ENCODE results near the gene PIBF1. TPM values are rescaled to one million over a fixed set of nuclear protein-coding genes. Genes with fewer than 3 reads are reported as not detected.

Gene PIBF1
- total RNA-seq, 1 experiment from 2014 or later = 12.9 TPM

DNA sequence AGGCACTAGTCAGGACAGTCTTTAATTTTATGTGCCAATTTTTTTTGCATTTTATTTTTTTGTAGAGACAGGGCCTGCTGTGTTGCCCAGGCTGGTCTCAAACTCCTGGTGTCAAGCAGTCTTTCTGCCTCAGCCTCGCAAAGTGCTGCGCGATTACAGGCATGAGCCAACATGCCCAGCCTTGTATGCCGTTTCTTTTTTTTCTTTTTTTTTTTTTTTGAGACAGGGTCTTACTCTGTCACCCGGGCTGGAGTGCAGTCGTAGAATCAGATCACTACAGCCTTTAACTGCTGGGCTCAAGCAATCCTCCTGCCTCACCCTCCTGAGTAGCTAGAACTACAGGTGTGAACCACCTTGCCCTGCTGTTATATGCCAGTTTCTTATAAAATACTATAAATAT is 27.8 kb upstream of the PIBF1 start:
- CTCF ChIA-PET = no interaction called here
- no peaks in the 10 kb centered on the region for H3K4me1 Mint-ChIP-seq
- H3K36me3 Mint-ChIP-seq = peaks cover 60% of the 10 kb centered on the region
- H3K27me3 Mint-ChIP-seq (ENCODE audit: low read depth) = no peaks in the 10 kb centered on the region
- DNase-seq (ENCODE audit: low spot score) (no peak), ATAC-seq (no peak)
- no peak overlapping the region for H3K27ac Mint-ChIP-seq
- POLR2A ChIA-PET = no interaction called here
- H3K4me3 Mint-ChIP-seq = no peak overlapping the region
- TF ChIP-seq ZNF416 (CRISPR knock-in tag; IDR thresholded peaks at IDR 0.05) (no peak), ZBTB21 (CRISPR knock-in tag; IDR thresholded peaks at IDR 0.05; ENCODE audit: borderline replicate concordance) (no peak), RELA (CRISPR knock-in tag; IDR thresholded peaks at IDR 0.05; ENCODE audit: borderline replicate concordance) (no peak)
- TF ChIP-seq, protein P1, sequence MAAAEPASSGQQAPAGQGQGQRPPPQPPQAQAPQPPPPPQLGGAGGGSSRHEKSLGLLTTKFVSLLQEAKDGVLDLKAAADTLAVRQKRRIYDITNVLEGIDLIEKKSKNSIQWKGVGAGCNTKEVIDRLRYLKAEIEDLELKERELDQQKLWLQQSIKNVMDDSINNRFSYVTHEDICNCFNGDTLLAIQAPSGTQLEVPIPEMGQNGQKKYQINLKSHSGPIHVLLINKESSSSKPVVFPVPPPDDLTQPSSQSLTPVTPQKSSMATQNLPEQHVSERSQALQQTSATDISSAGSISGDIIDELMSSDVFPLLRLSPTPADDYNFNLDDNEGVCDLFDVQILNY (CRISPR knock-in tag; IDR thresholded peaks at IDR 0.05) = no peak
- TF ChIP-seq, protein P2, sequence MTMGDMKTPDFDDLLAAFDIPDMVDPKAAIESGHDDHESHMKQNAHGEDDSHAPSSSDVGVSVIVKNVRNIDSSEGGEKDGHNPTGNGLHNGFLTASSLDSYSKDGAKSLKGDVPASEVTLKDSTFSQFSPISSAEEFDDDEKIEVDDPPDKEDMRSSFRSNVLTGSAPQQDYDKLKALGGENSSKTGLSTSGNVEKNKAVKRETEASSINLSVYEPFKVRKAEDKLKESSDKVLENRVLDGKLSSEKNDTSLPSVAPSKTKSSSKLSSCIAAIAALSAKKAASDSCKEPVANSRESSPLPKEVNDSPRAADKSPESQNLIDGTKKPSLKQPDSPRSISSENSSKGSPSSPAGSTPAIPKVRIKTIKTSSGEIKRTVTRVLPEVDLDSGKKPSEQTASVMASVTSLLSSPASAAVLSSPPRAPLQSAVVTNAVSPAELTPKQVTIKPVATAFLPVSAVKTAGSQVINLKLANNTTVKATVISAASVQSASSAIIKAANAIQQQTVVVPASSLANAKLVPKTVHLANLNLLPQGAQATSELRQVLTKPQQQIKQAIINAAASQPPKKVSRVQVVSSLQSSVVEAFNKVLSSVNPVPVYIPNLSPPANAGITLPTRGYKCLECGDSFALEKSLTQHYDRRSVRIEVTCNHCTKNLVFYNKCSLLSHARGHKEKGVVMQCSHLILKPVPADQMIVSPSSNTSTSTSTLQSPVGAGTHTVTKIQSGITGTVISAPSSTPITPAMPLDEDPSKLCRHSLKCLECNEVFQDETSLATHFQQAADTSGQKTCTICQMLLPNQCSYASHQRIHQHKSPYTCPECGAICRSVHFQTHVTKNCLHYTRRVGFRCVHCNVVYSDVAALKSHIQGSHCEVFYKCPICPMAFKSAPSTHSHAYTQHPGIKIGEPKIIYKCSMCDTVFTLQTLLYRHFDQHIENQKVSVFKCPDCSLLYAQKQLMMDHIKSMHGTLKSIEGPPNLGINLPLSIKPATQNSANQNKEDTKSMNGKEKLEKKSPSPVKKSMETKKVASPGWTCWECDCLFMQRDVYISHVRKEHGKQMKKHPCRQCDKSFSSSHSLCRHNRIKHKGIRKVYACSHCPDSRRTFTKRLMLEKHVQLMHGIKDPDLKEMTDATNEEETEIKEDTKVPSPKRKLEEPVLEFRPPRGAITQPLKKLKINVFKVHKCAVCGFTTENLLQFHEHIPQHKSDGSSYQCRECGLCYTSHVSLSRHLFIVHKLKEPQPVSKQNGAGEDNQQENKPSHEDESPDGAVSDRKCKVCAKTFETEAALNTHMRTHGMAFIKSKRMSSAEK (CRISPR knock-in tag; IDR thresholded peaks at IDR 0.05; ENCODE audit: borderline replicate concordance) = no peak
- TF ChIP-seq, protein P3, sequence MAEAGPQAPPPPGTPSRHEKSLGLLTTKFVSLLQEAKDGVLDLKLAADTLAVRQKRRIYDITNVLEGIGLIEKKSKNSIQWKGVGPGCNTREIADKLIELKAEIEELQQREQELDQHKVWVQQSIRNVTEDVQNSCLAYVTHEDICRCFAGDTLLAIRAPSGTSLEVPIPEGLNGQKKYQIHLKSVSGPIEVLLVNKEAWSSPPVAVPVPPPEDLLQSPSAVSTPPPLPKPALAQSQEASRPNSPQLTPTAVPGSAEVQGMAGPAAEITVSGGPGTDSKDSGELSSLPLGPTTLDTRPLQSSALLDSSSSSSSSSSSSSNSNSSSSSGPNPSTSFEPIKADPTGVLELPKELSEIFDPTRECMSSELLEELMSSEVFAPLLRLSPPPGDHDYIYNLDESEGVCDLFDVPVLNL (CRISPR knock-in tag; IDR thresholded peaks at IDR 0.05; ENCODE audit: borderline replicate concordance, low read depth) = no peak
- TF ChIP-seq, protein P4, sequence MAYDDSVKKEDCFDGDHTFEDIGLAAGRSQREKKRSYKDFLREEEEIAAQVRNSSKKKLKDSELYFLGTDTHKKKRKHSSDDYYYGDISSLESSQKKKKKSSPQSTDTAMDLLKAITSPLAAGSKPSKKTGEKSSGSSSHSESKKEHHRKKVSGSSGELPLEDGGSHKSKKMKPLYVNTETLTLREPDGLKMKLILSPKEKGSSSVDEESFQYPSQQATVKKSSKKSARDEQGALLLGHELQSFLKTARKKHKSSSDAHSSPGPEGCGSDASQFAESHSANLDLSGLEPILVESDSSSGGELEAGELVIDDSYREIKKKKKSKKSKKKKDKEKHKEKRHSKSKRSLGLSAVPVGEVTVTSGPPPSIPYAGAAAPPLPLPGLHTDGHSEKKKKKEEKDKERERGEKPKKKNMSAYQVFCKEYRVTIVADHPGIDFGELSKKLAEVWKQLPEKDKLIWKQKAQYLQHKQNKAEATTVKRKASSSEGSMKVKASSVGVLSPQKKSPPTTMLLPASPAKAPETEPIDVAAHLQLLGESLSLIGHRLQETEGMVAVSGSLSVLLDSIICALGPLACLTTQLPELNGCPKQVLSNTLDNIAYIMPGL (CRISPR knock-in tag; IDR thresholded peaks at IDR 0.05) = no peak
- peaks cover 4% of the 10 kb centered on the region; the same call in 1 of the 2 replicates for H3K9me3 Mint-ChIP-seq

DNA sequence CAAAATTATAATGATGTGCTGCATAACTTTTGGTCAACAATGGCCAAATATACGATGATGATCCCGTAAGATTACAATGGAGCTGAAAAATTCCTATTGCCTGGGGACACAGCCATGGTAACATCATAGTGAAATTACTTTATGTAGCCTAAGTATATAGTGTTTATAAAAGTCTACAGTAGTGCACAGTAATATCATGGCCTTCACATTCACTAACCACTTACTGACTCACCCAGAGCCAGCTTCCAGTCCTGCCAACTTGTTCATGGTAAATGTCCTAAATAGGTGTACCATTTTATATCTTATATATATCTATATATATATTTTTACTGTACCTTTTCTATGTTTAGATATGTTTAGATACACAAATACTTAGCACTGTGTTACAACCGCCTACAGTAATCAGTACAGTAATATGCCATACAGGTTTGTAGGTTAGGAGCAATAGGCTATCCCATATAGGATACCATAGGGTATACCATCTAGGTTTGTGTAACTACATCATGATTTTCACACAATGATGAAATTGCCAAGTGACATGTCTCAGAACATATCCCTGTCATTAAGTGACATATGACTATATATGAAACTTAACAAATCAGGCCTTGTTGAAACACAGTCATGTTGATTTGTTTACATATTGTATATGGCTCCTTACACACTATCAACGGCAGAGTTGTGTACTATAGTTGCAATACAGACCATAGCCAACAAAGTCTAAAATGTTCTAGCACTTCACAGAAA is 24.0 kb upstream of the PIBF1 start:
- CTCF ChIA-PET = interaction anchor here (0.6 kb wide), 1 partner anchor 29 kb away, joined by 3 read pairs; no protein-coding TSS in a partner anchor
- peaks cover 47% of the 10 kb centered on the region for H3K36me3 Mint-ChIP-seq
- ATAC-seq (no peak), DNase-seq (ENCODE audit: low spot score) (no peak)
- H3K4me3 Mint-ChIP-seq = no peak overlapping the region
- POLR2A ChIA-PET = interaction anchor here (0.7 kb wide), 1 partner anchor 23 kb away, joined by 8 read pairs; no protein-coding TSS in a partner anchor
- no peaks in the 10 kb centered on the region for H3K9me3 Mint-ChIP-seq
- no peaks in the 10 kb centered on the region for H3K27me3 Mint-ChIP-seq (ENCODE audit: low read depth)
- H3K4me1 Mint-ChIP-seq = no peaks in the 10 kb centered on the region
- H3K27ac Mint-ChIP-seq = no peak overlapping the region
- TF ChIP-seq SMAD4 (CRISPR knock-in tag; IDR thresholded peaks at IDR 0.05) = no peak
- TF ChIP-seq ZNF425 (CRISPR knock-in tag; conservative IDR thresholded peaks at IDR 0.05) = no peak
- TF ChIP-seq ESRRA (CRISPR knock-in tag; IDR thresholded peaks at IDR 0.05; ENCODE audit: borderline replicate concordance) = no peak
- TF ChIP-seq SOX15 (CRISPR knock-in tag; IDR thresholded peaks at IDR 0.05) = no peak
- no peak for TF ChIP-seq TEAD1 (CRISPR knock-in tag; IDR thresholded peaks at IDR 0.05)
- no peak for TF ChIP-seq NFATC4 (CRISPR knock-in tag; IDR thresholded peaks at IDR 0.05)
- no peak for TF ChIP-seq NFE2L1 (CRISPR knock-in tag; IDR thresholded peaks at IDR 0.05)
- TF ChIP-seq, protein P5, sequence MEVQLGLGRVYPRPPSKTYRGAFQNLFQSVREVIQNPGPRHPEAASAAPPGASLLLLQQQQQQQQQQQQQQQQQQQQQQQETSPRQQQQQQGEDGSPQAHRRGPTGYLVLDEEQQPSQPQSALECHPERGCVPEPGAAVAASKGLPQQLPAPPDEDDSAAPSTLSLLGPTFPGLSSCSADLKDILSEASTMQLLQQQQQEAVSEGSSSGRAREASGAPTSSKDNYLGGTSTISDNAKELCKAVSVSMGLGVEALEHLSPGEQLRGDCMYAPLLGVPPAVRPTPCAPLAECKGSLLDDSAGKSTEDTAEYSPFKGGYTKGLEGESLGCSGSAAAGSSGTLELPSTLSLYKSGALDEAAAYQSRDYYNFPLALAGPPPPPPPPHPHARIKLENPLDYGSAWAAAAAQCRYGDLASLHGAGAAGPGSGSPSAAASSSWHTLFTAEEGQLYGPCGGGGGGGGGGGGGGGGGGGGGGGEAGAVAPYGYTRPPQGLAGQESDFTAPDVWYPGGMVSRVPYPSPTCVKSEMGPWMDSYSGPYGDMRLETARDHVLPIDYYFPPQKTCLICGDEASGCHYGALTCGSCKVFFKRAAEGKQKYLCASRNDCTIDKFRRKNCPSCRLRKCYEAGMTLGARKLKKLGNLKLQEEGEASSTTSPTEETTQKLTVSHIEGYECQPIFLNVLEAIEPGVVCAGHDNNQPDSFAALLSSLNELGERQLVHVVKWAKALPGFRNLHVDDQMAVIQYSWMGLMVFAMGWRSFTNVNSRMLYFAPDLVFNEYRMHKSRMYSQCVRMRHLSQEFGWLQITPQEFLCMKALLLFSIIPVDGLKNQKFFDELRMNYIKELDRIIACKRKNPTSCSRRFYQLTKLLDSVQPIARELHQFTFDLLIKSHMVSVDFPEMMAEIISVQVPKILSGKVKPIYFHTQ (CRISPR knock-in tag; IDR thresholded peaks at IDR 0.05) = no peak
- no peak for TF ChIP-seq ZNF512 (CRISPR knock-in tag; IDR thresholded peaks at IDR 0.05; ENCODE audit: borderline replicate concordance)
- TF ChIP-seq, protein P6, sequence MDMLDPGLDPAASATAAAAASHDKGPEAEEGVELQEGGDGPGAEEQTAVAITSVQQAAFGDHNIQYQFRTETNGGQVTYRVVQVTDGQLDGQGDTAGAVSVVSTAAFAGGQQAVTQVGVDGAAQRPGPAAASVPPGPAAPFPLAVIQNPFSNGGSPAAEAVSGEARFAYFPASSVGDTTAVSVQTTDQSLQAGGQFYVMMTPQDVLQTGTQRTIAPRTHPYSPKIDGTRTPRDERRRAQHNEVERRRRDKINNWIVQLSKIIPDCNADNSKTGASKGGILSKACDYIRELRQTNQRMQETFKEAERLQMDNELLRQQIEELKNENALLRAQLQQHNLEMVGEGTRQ (CRISPR knock-in tag; IDR thresholded peaks at IDR 0.05) = no peak
- TF ChIP-seq PRRX2 (CRISPR knock-in tag; IDR thresholded peaks at IDR 0.05) = no peak

Measured in WTC11 (cell line).